Liver (tissue), 9 donors: ENCODE results near the gene ARHGAP12. TPM values are rescaled to one million over a fixed set of nuclear protein-coding genes. Genes with fewer than 3 reads are reported as not detected.

Experiments
- DNase-seq: peaks from one replicate; pipeline ENCODE4 v3.0.0-alpha.2; 2017; ENCODE audit warnings: low spot score
- H3K27ac ChIP-seq, 2 donors: one replicate each; pipeline ENCODE4 v1.7.0; 2013; ENCODE audit warnings: inconsistent platforms in 2 of 2, low read length in 2 of 2, control low read depth in 1 of 2, low read depth in 1 of 2, mild to moderate bottlenecking in 1 of 2
- H3K27me3 ChIP-seq, 4 donors: one replicate each; pipeline versions ENCODE4 v1.6.1 to v1.7.0; 2013; ENCODE audit warnings: low read length in 3 of 4, inconsistent platforms in 1 of 4, mild to moderate bottlenecking in 1 of 4, moderate library complexity in 1 of 4; ENCODE audit not compliant: control insufficient read depth in 4 of 4, insufficient read depth in 4 of 4
- H3K36me3 ChIP-seq, 4 donors: one replicate each; pipeline versions ENCODE4 v1.6.1 to v1.7.0; 2013; ENCODE audit warnings: low read length in 3 of 4, mild to moderate bottlenecking in 3 of 4, low read depth in 1 of 4, moderate library complexity in 1 of 4; ENCODE audit not compliant: control insufficient read depth in 4 of 4, insufficient read depth in 3 of 4
- H3K4me1 ChIP-seq, 4 donors: one replicate each; pipeline versions ENCODE4 v1.6.1 to v1.7.0; 2013; ENCODE audit warnings: low read length in 3 of 4, mild to moderate bottlenecking in 3 of 4, moderate library complexity in 1 of 4; ENCODE audit not compliant: control insufficient read depth in 4 of 4, insufficient read depth in 4 of 4
- H3K4me3 ChIP-seq, 3 donors: one replicate each; pipeline versions ENCODE4 v1.6.1 to v1.7.0; 2013; ENCODE audit warnings: low read length in 3 of 3, control low read depth in 1 of 3, low read depth in 1 of 3, mild to moderate bottlenecking in 1 of 3
- H3K9ac ChIP-seq, 2 donors: one replicate each; pipeline ENCODE4 v1.7.0; 2013; ENCODE audit warnings: low read length in 2 of 2, mild to moderate bottlenecking in 2 of 2, moderate library complexity in 2 of 2, control low read depth in 1 of 2, low read depth in 1 of 2
- H3K9me3 ChIP-seq, 4 donors: one replicate each; pipeline versions ENCODE4 v1.6.1 to v1.7.0; 2013; ENCODE audit warnings: low read length in 3 of 4; ENCODE audit not compliant: control insufficient read depth in 4 of 4
- CTCF ChIP-seq: fragments of 150-350 bp; IDR thresholded peaks from 2 replicates; pipeline ENCODE4 v1.5.1; 2017; ENCODE audit warnings: improper control_type of control experiment, low read depth, low read length; ENCODE audit not compliant: missing input control
- EGR1 ChIP-seq, 2 donors: IDR thresholded peaks; 2 replicates each; pipeline ENCODE4 v1.6.1; 2016 to 2018; ENCODE audit warnings: antibody characterized with exemption in 2 of 2, low read depth in 2 of 2
- FOXA2 ChIP-seq: IDR thresholded peaks from 2 replicates; pipeline ENCODE4 v1.6.1; 2016; ENCODE audit warnings: antibody characterized with exemption
- NR2F2 ChIP-seq: IDR thresholded peaks from 2 replicates; pipeline ENCODE4 v1.6.1; 2016; ENCODE audit warnings: antibody characterized with exemption
- RAD21 ChIP-seq, 2 donors: IDR thresholded peaks; 2 replicates each; pipeline ENCODE4 v1.6.1; 2016; ENCODE audit warnings: antibody characterized with exemption in 2 of 2, mild to moderate bottlenecking in 2 of 2
- TAF1 ChIP-seq: conservative IDR thresholded peaks from 2 replicates; pipeline ENCODE4 v1.6.1; 2016; ENCODE audit warnings: antibody characterized with exemption, mild to moderate bottlenecking
- WGBS: extraction: QIAGEN DNeasy Blood & Tissue Kit; methylation state at CpG from one replicate; pipeline ENCODE4 v1.1.7; 2013; 5-methylcytosine and 5-hydroxymethylcytosine counted together
- polyA plus RNA-seq, 2 donors: library from polyadenylated mRNA; stranded (reverse) in 1 of 2; unstranded in 1 of 2; fragments of 200-250 nt in 1 of 2; fragments of >200 nt in 1 of 2; fragmentation: Nextera tagmentation in 1 of 2; extraction: Ambion mirVana in 1 of 2; gene quantifications; one replicate each; pipeline versions ENCODE4 v1.2.1 to v1.2.3, GENCODE V29; 2013 to 2015
- total RNA-seq, 2 donors: library from RNA; depleted of rRNA; stranded (reverse); fragments of >200 nt; gene quantifications; one replicate each; pipeline ENCODE4 v1.2.3, GENCODE V29; 2014
- TF ChIP-seq, protein P1 (sequence below): IDR thresholded peaks from 2 replicates; pipeline ENCODE4 v1.6.1; 2016; ENCODE audit warnings: antibody characterized with exemption, mild to moderate bottlenecking
- TF ChIP-seq, protein P2 (sequence below): IDR thresholded peaks from 2 replicates; pipeline ENCODE4 v1.6.1; 2016; ENCODE audit warnings: antibody characterized with exemption
- donor health status: healthy.
- donor health status: healthy.
- donor health status: healthy.
- donor health status: healthy.
- donor health status: healthy.

Gene ARHGAP12
- total and polyA plus RNA-seq, 4 donors: 7.0 to 29.1 (median 12.3) TPM

GRCh38 chr10:31838065-31838464, 90.6 kb downstream of the ARHGAP12 start:
- Histone ChIP-seq H3K9me3 (no peaks in the 10 kb centered on the region), H3K27ac (no peak overlapping the region), H3K4me1 (peaks cover 0 to 2% (median 0%) of the 10 kb centered on the region in 4 donors), H3K36me3 (peaks cover 0 to 3% (median 0%) of the 10 kb centered on the region in 4 donors), H3K9ac (no peak overlapping the region), H3K4me3 (no peak overlapping the region), H3K27me3 (no peaks in the 10 kb centered on the region)
- no peak for DNase-seq
- 94% methylated on average over 1 of the region's 1 CpG for WGBS
- no peak for TF ChIP-seq FOXA2
- TF ChIP-seq EGR1 (IDR thresholded peaks at IDR 0.05; ENCODE audit: low read depth in 2 of 2): no peak
- TF ChIP-seq, protein P1, sequence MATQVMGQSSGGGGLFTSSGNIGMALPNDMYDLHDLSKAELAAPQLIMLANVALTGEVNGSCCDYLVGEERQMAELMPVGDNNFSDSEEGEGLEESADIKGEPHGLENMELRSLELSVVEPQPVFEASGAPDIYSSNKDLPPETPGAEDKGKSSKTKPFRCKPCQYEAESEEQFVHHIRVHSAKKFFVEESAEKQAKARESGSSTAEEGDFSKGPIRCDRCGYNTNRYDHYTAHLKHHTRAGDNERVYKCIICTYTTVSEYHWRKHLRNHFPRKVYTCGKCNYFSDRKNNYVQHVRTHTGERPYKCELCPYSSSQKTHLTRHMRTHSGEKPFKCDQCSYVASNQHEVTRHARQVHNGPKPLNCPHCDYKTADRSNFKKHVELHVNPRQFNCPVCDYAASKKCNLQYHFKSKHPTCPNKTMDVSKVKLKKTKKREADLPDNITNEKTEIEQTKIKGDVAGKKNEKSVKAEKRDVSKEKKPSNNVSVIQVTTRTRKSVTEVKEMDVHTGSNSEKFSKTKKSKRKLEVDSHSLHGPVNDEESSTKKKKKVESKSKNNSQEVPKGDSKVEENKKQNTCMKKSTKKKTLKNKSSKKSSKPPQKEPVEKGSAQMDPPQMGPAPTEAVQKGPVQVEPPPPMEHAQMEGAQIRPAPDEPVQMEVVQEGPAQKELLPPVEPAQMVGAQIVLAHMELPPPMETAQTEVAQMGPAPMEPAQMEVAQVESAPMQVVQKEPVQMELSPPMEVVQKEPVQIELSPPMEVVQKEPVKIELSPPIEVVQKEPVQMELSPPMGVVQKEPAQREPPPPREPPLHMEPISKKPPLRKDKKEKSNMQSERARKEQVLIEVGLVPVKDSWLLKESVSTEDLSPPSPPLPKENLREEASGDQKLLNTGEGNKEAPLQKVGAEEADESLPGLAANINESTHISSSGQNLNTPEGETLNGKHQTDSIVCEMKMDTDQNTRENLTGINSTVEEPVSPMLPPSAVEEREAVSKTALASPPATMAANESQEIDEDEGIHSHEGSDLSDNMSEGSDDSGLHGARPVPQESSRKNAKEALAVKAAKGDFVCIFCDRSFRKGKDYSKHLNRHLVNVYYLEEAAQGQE: no peak
- TF ChIP-seq TAF1: no peak
- TF ChIP-seq CTCF: no peak
- TF ChIP-seq NR2F2: no peak

- H3K9me3 ChIP-seq: no peaks in the 10 kb centered on the region
- TF ChIP-seq, protein P2, sequence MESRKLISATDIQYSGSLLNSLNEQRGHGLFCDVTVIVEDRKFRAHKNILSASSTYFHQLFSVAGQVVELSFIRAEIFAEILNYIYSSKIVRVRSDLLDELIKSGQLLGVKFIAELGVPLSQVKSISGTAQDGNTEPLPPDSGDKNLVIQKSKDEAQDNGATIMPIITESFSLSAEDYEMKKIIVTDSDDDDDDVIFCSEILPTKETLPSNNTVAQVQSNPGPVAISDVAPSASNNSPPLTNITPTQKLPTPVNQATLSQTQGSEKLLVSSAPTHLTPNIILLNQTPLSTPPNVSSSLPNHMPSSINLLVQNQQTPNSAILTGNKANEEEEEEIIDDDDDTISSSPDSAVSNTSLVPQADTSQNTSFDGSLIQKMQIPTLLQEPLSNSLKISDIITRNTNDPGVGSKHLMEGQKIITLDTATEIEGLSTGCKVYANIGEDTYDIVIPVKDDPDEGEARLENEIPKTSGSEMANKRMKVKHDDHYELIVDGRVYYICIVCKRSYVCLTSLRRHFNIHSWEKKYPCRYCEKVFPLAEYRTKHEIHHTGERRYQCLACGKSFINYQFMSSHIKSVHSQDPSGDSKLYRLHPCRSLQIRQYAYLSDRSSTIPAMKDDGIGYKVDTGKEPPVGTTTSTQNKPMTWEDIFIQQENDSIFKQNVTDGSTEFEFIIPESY: no peak
- TF ChIP-seq CTCF (peak; percentile 62), RAD21 (IDR thresholded peaks at IDR 0.05) (peak; percentile 80 to 88)
- no peak overlapping the region for H3K4me3 ChIP-seq
- no peak overlapping the region for H3K9ac ChIP-seq
- H3K4me1 ChIP-seq: peaks cover 0 to 2% (median 0%) of the 10 kb centered on the region in 4 donors
- no peak overlapping the region for H3K27ac ChIP-seq
- no peaks in the 10 kb centered on the region for H3K27me3 ChIP-seq
- peaks cover 0 to 3% (median 0%) of the 10 kb centered on the region in 4 donors for H3K36me3 ChIP-seq
- WGBS: 80% methylated on average over 9 of the region's 9 CpGs
- no peak for DNase-seq
These were observed 91.8 kb downstream of the ARHGAP12 start for GRCh38 chr10:31836569-31837406.
